Tibial nerve (tissue), 4 donors: Measurements from ENCODE around the gene OPN1SW. TPM values are rescaled to one million over a fixed set of nuclear protein-coding genes. Genes with fewer than 3 reads are reported as not detected.
A peak's percentile ranks its signal among the peaks of the same experiment; 100 is the strongest.

Experiments
- DNase-seq, 2 donors: peaks; one replicate each; pipeline ENCODE4 v3.0.0-alpha.2; 2019; ENCODE audit warnings: low spot score in 2 of 2
- H3K27ac ChIP-seq, 4 donors: fragments of 200-600 bp; sonication (generic) in 3 of 4; one replicate each; pipeline ENCODE4 v1.5.1; 2017 to 2019; ENCODE audit warnings: mild to moderate bottlenecking in 1 of 4
- H3K27me3 ChIP-seq, 2 donors: fragments of 200-600 bp; sonication (generic) in 1 of 2; one replicate each; pipeline versions ENCODE4 v1.5.1 to v1.6.0; 2017 to 2019
- H3K36me3 ChIP-seq, 3 donors: fragments of 200-600 bp; sonication (generic); one replicate each; pipeline ENCODE4 v1.5.1; 2018 to 2019
- H3K4me1 ChIP-seq, 4 donors: fragments of 200-600 bp; sonication (generic) in 3 of 4; one replicate each; pipeline ENCODE4 v1.5.1; 2017 to 2019
- H3K4me3 ChIP-seq, 4 donors: fragments of 200-600 bp; sonication (generic) in 3 of 4; one replicate each; pipeline ENCODE4 v1.5.1; 2017 to 2019; ENCODE audit warnings: mild to moderate bottlenecking in 1 of 4, moderate library complexity in 1 of 4
- H3K9me3 ChIP-seq, 4 donors: fragments of 200-600 bp; sonication (generic) in 3 of 4; one replicate each; pipeline ENCODE4 v1.5.1; 2017 to 2019
- CTCF ChIP-seq, 5 experiments: fragments of 200-600 bp in 3 of 5; fragments of 450-650 bp in 2 of 5; sonication (generic) in 3 of 5; IDR thresholded peaks; one replicate each; pipeline ENCODE4 v1.5.1; 2016 to 2019; ENCODE audit warnings: antibody characterized with exemption in 5 of 5, mild to moderate bottlenecking in 3 of 5, moderate library complexity in 2 of 5
- EP300 ChIP-seq, 2 donors: sonication (generic); formaldehyde crosslinking; IDR thresholded peaks; one replicate each; pipeline ENCODE4 v1.6.1; 2017; ENCODE audit warnings: antibody characterized with exemption in 2 of 2, mild to moderate bottlenecking in 1 of 2
- POLR2A ChIP-seq, 2 donors: fragments of 450-650 bp; IDR thresholded peaks; one replicate each; pipeline ENCODE4 v1.6.1; 2017; ENCODE audit warnings: antibody characterized with exemption in 2 of 2, mild to moderate bottlenecking in 2 of 2, moderate library complexity in 2 of 2
- WGBS, 2 donors: methylation state at CpG; one replicate each; pipeline ENCODE4 v1.1.5; 2018; 5-methylcytosine and 5-hydroxymethylcytosine counted together
- total RNA-seq, 4 donors: library from RNA; depleted of rRNA; stranded (reverse); fragments of >200 nt; gene quantifications; one replicate each; pipeline ENCODE4 v1.1.0, GENCODE V29; 2016

OPN1SW gene
- total RNA-seq, result not detected

- peaks cover 0 to 48% (median 0%) of the 10 kb centered on the region in 3 donors for H3K36me3 ChIP-seq
- TF ChIP-seq POLR2A (IDR thresholded peaks at IDR 0.05), result no peak
- TF ChIP-seq CTCF (IDR thresholded peaks at IDR 0.05), result no peak
- TF ChIP-seq EP300 (IDR thresholded peaks at IDR 0.05), result no peak
- peaks cover 0 to 19% (median 2%) of the 10 kb centered on the region in 4 donors for H3K9me3 ChIP-seq
- H3K27me3 ChIP-seq, result no peaks in the 10 kb centered on the region
- no peak within 1 kb of the TSS for H3K27ac ChIP-seq
- 86 to 95% methylated on average over 4 of the region's 4 CpGs for WGBS, 2 donors
- no peak for DNase-seq
- no peak within 1 kb of the TSS for H3K4me3 ChIP-seq
- H3K4me1 ChIP-seq, result no peaks in the 10 kb centered on the region
Observed at GRCh38 chr7:128775744-128776474, at the start of gene OPN1SW. TSS of gene OPN1SW (minus strand) at chr7:128775794. CDS start at chr7:128775781, 13 bp downstream.

GRCh38 chr7:128821724-128822123, 46.1 kb upstream of the OPN1SW start:
- no peak for DNase-seq
- Histone ChIP-seq H3K36me3 (no peaks in the 10 kb centered on the region), H3K4me3 (no peak overlapping the region), H3K27me3 (no peaks in the 10 kb centered on the region), H3K9me3 (no peaks in the 10 kb centered on the region), H3K27ac (no peak overlapping the region), H3K4me1 (no peaks in the 10 kb centered on the region)
- WGBS, 2 donors, result 89 to 97% methylated on average over 4 of the region's 4 CpGs
- TF ChIP-seq POLR2A (IDR thresholded peaks at IDR 0.05), result no peak
- TF ChIP-seq CTCF (IDR thresholded peaks at IDR 0.05), result no peak
- no peak for TF ChIP-seq EP300 (IDR thresholded peaks at IDR 0.05)

- 72 to 81% methylated on average over 3 of the region's 3 CpGs for WGBS, 2 donors
- no peaks in the 10 kb centered on the region for H3K27me3 ChIP-seq
- H3K27ac ChIP-seq, result no peak overlapping the region
- TF ChIP-seq POLR2A (IDR thresholded peaks at IDR 0.05) (no peak), CTCF (IDR thresholded peaks at IDR 0.05) (no peak), EP300 (IDR thresholded peaks at IDR 0.05) (no peak)
- no peaks in the 10 kb centered on the region for H3K9me3 ChIP-seq
- H3K4me3 ChIP-seq, result no peak overlapping the region
- H3K36me3 ChIP-seq, result no peaks in the 10 kb centered on the region
- H3K4me1 ChIP-seq, result no peaks in the 10 kb centered on the region
- no peak for DNase-seq
Observed at GRCh38 chr7:128818694-128819093, 43.1 kb upstream of the OPN1SW start.

- Histone ChIP-seq H3K27me3 (no peaks in the 10 kb centered on the region), H3K27ac (no peak overlapping the region), H3K4me3 (no peak overlapping the region), H3K36me3 (no peaks in the 10 kb centered on the region), H3K9me3 (no peaks in the 10 kb centered on the region), H3K4me1 (no peaks in the 10 kb centered on the region)
- DNase-seq, result no peak
- no peak for TF ChIP-seq CTCF (IDR thresholded peaks at IDR 0.05)
- TF ChIP-seq EP300 (IDR thresholded peaks at IDR 0.05), result peak in 1 of 2 donors; percentile 21
- WGBS, 2 donors, result 88 to 89% methylated on average over 7 of the region's 7 CpGs
Observed at GRCh38 chr7:128815289-128815942, 39.8 kb upstream of the OPN1SW start.

GRCh38 chr7:128814499-128814898, 38.9 kb upstream of the OPN1SW start:
- no peak overlapping the region for H3K4me3 ChIP-seq
- TF ChIP-seq CTCF (IDR thresholded peaks at IDR 0.05) (no peak), POLR2A (IDR thresholded peaks at IDR 0.05) (no peak), EP300 (IDR thresholded peaks at IDR 0.05) (no peak)
- H3K36me3 ChIP-seq, result no peaks in the 10 kb centered on the region
- WGBS, 2 donors, result 85 to 88% methylated on average over 6 of the region's 6 CpGs
- H3K9me3 ChIP-seq, result no peaks in the 10 kb centered on the region
- H3K27ac ChIP-seq, result no peak overlapping the region
- no peaks in the 10 kb centered on the region for H3K4me1 ChIP-seq
- no peak for DNase-seq
- H3K27me3 ChIP-seq, result no peaks in the 10 kb centered on the region
